ENCODE measurements around the gene GLRA2.

GLRA2 gene

GRCh38 chrX:14529290-14529989, at the start of gene GLRA2:
TSS of gene GLRA2 (plus strand) at chrX:14529536. CDS start at chrX:14530058, 522 bp downstream.
- no peak for DNase-seq

GRCh38 chrX:14489437-14489836, 39.9 kb upstream of the GLRA2 start:
- no peak for DNase-seq

GRCh38 chrX:14491689-14492088, 37.6 kb upstream of the GLRA2 start:
- no peak for DNase-seq

GRCh38 chrX:14496674-14497073, 32.7 kb upstream of the GLRA2 start:
- DNase-seq: no peak

- no peak for DNase-seq
Observed at GRCh38 chrX:14497184-14497666, 32.1 kb upstream of the GLRA2 start.

- DNase-seq: no peak
Observed at GRCh38 chrX:14501327-14501726, 28.0 kb upstream of the GLRA2 start.

GRCh38 chrX:14504960-14505538, 24.3 kb upstream of the GLRA2 start:
- no peak for DNase-seq

- no peak for DNase-seq
Observed at GRCh38 chrX:14505648-14506047, 23.7 kb upstream of the GLRA2 start.

GRCh38 chrX:14506866-14507265, 22.5 kb upstream of the GLRA2 start:
- no peak for DNase-seq

- no peak for DNase-seq
Observed at GRCh38 chrX:14508025-14508690, 21.2 kb upstream of the GLRA2 start.

GRCh38 chrX:14509325-14510057, 19.8 kb upstream of the GLRA2 start:
- no peak for DNase-seq

GRCh38 chrX:14528629-14529289, 577 bp upstream of the GLRA2 start:
- peak in 1 of 2 donors; percentile 31 for DNase-seq

GRCh38 chrX:14533867-14534266, 4.5 kb downstream of the GLRA2 start:
- DNase-seq: no peak

GRCh38 chrX:14546190-14546589, 16.9 kb downstream of the GLRA2 start:
- DNase-seq: no peak

- DNase-seq: no peak
Observed at GRCh38 chrX:14554131-14554715, 24.9 kb downstream of the GLRA2 start.

GRCh38 chrX:14564058-14564457, 34.7 kb downstream of the GLRA2 start:
- DNase-seq: no peak

GRCh38 chrX:14573161-14573560, 43.8 kb downstream of the GLRA2 start:
- no peak for DNase-seq

- DNase-seq: no peak
Observed at GRCh38 chrX:14581081-14581480, 51.7 kb downstream of the GLRA2 start.

GRCh38 chrX:14584548-14584947, 55.2 kb downstream of the GLRA2 start:
- DNase-seq: no peak

- no peak for DNase-seq
Observed at GRCh38 chrX:14590216-14590615, 60.9 kb downstream of the GLRA2 start.

GRCh38 chrX:14590693-14591424, 61.5 kb downstream of the GLRA2 start:
- DNase-seq: no peak

- no peak for DNase-seq
Observed at GRCh38 chrX:14591976-14592375, 62.6 kb downstream of the GLRA2 start.

Data from activated CD4-positive, alpha-beta T cell treated with anti-CD3 and anti-CD28 coated beads for 4 hours (primary cell).